ENCODE data around the gene BICDL2. TPM values are rescaled to one million over a fixed set of nuclear protein-coding genes. Genes with fewer than 3 reads are reported as not detected.

The BICDL2 gene
- total RNA-seq, 1 experiment from 2014 or later = not detected

DNA sequence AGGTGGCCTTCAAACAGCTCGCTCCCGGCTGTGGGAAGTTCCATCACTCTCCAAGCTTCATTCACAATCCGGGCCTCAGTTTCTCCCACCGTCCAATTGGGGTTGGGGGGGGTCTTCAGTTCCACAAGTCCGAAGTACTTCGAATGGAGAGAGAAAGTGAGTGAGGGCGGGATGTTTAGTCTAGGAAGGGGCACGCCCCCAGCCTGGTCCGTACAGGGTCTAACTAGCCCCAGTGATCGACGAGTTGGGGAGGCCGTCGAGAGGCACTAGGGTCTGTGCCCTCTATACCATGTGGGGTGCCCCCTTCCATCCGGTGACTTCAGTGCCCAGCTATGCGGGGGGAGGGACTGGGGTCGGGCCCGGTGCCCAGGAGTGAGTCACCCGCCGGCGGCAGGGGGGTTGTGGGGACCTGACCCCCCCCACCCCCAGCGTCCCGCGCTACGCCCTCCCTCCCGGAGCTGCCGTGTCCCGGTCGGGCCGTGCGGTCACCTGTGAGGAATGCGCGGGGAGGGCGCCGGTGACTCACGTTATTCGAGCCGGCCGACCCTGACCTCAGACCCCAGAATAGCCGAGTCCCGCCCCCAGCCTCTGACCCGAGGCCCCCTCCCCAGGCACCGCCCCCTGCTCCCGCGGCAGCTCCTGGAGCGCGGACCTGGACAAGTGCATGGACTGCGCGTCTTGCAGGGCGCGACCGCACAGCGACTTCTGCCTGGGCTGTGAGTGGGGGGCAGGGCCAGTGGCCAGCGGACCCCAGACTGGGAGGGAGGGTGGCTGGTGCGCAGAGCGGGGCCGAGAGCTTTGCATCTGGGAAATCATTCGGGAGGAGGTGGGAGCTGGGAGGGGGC is 15.9 kb downstream of the BICDL2 start:
- BruUV-seq (replicated peaks) = no TSS peak
- peak; percentile 54 for DNase-seq (ENCODE audit: low spot score)
- intact Hi-C loops (cut with micrococcal nuclease; ENCODE audit: unreplicated experiment) = no loop called here
- H3K4me3 ChIP-seq (ENCODE audit: low read depth, low read length, poor library complexity, severe bottlenecking) = peak overlapping the region; percentile 63
- H3K4me1 ChIP-seq (ENCODE audit: insufficient read depth, low read length, poor library complexity, severe bottlenecking) = peaks cover 29% of the 10 kb centered on the region
- no peaks in the 10 kb centered on the region for H3K27me3 ChIP-seq (replicated peaks; ENCODE audit: insufficient read depth, low read depth, low read length, poor library complexity)
- no peaks in the 10 kb centered on the region for H3K36me3 ChIP-seq (ENCODE audit: insufficient read depth, low read length, poor library complexity, severe bottlenecking)
- POLR2A ChIA-PET (ENCODE audit: low non-redundant PET) = no interaction called here
- CTCF ChIA-PET = interaction anchor here (0.5 to 2.9 kb wide), 7 partner anchors 8 to 185 kb away, joined by 3 to 9 read pairs (median 4); no protein-coding TSS in a partner anchor
- H3K9me3 ChIP-seq (ENCODE audit: low read depth, low read length, poor library complexity, severe bottlenecking) = no peaks in the 10 kb centered on the region
- TF ChIP-seq, protein P1, sequence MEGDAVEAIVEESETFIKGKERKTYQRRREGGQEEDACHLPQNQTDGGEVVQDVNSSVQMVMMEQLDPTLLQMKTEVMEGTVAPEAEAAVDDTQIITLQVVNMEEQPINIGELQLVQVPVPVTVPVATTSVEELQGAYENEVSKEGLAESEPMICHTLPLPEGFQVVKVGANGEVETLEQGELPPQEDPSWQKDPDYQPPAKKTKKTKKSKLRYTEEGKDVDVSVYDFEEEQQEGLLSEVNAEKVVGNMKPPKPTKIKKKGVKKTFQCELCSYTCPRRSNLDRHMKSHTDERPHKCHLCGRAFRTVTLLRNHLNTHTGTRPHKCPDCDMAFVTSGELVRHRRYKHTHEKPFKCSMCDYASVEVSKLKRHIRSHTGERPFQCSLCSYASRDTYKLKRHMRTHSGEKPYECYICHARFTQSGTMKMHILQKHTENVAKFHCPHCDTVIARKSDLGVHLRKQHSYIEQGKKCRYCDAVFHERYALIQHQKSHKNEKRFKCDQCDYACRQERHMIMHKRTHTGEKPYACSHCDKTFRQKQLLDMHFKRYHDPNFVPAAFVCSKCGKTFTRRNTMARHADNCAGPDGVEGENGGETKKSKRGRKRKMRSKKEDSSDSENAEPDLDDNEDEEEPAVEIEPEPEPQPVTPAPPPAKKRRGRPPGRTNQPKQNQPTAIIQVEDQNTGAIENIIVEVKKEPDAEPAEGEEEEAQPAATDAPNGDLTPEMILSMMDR (conservative IDR thresholded peaks at IDR 0.05; ENCODE audit: low read depth, low read length) = no peak
- TF ChIP-seq EZH2 (IDR thresholded peaks at IDR 0.05; ENCODE audit: borderline replicate concordance, low read depth, low read length, poor library complexity, severe bottlenecking) = no peak
- peak overlapping the region; percentile 97 for H3K27ac ChIP-seq (ENCODE audit: low read depth, low read length, poor library complexity, severe bottlenecking)

DNA sequence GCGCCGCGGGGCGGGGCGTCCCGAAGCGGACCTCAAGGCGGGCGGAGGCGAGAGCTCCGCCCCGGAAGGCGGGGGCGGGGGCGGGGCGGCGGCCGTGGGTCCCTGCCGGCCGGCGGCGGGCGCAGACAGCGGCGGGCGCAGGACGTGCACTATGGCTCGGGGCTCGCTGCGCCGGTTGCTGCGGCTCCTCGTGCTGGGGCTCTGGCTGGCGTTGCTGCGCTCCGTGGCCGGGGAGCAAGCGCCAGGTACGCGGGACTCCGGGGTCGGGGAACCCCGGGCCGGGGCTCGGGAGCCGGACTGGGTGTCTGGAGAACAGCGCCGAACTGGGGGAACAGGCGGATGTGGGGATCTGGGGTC is 16.5 kb downstream of the BICDL2 start, which contains the start of gene TNFRSF12A:
TNFRSF12A (plus strand) TSS at position 122 of the 357 bp plus-strand sequence; CDS start at position 152, 30 bp downstream.
- Histone ChIP-seq H3K4me1 (ENCODE audit: insufficient read depth, low read length, poor library complexity, severe bottlenecking) (peaks cover 29% of the 10 kb centered on the region), H3K27ac (ENCODE audit: low read depth, low read length, poor library complexity, severe bottlenecking) (peak within 1 kb of the TSS; percentile 97), H3K9me3 (ENCODE audit: low read depth, low read length, poor library complexity, severe bottlenecking) (no peaks in the 10 kb centered on the region), H3K36me3 (ENCODE audit: insufficient read depth, low read length, poor library complexity, severe bottlenecking) (no peaks in the 10 kb centered on the region), H3K4me3 (ENCODE audit: low read depth, low read length, poor library complexity, severe bottlenecking) (peak within 1 kb of the TSS; percentile 63), H3K27me3 (replicated peaks; ENCODE audit: insufficient read depth, low read depth, low read length, poor library complexity) (no peaks in the 10 kb centered on the region)
- TF ChIP-seq, protein P1 (conservative IDR thresholded peaks at IDR 0.05; ENCODE audit: low read depth, low read length) = no peak
- TF ChIP-seq EZH2 (IDR thresholded peaks at IDR 0.05; ENCODE audit: borderline replicate concordance, low read depth, low read length, poor library complexity, severe bottlenecking) = no peak
- intact Hi-C loops (cut with micrococcal nuclease; ENCODE audit: unreplicated experiment) = no loop called here
- ChIA-PET CTCF (interaction anchor here (0.9 to 1.1 kb wide), 4 partner anchors 9 to 109 kb away, joined by 3 to 6 read pairs (median 4); no protein-coding TSS in a partner anchor), POLR2A (ENCODE audit: low non-redundant PET) (interaction anchor here (0.6 kb wide), 1 partner anchor 8 kb away, joined by 8 read pairs; no protein-coding TSS in a partner anchor)
- BruUV-seq (replicated peaks) = no TSS peak
- peak; percentile 89 for DNase-seq (ENCODE audit: low spot score)

- ChIA-PET CTCF (interaction anchor here (0.9 to 1.1 kb wide), 4 partner anchors 9 to 110 kb away, joined by 3 to 6 read pairs (median 4); no protein-coding TSS in a partner anchor), POLR2A (ENCODE audit: low non-redundant PET) (interaction anchor here (0.6 kb wide), 1 partner anchor 7 kb away, joined by 8 read pairs; no protein-coding TSS in a partner anchor)
- TF ChIP-seq, protein P1 (conservative IDR thresholded peaks at IDR 0.05; ENCODE audit: low read depth, low read length) = no peak
- no peak for TF ChIP-seq EZH2 (IDR thresholded peaks at IDR 0.05; ENCODE audit: borderline replicate concordance, low read depth, low read length, poor library complexity, severe bottlenecking)
- no peaks in the 10 kb centered on the region for H3K27me3 ChIP-seq (replicated peaks; ENCODE audit: insufficient read depth, low read depth, low read length, poor library complexity)
- DNase-seq (ENCODE audit: low spot score) = no peak
- H3K9me3 ChIP-seq (ENCODE audit: low read depth, low read length, poor library complexity, severe bottlenecking) = no peaks in the 10 kb centered on the region
- H3K4me3 ChIP-seq (ENCODE audit: low read depth, low read length, poor library complexity, severe bottlenecking) = peak overlapping the region; percentile 63
- intact Hi-C loops (cut with micrococcal nuclease; ENCODE audit: unreplicated experiment) = no loop called here
- peaks cover 29% of the 10 kb centered on the region for H3K4me1 ChIP-seq (ENCODE audit: insufficient read depth, low read length, poor library complexity, severe bottlenecking)
- no peak overlapping the region for H3K27ac ChIP-seq (ENCODE audit: low read depth, low read length, poor library complexity, severe bottlenecking)
- no peaks in the 10 kb centered on the region for H3K36me3 ChIP-seq (ENCODE audit: insufficient read depth, low read length, poor library complexity, severe bottlenecking)
- BruUV-seq (replicated peaks) = no TSS peak
Measured at GRCh38 chr16:3019594-3020246, 17.0 kb downstream of the BICDL2 start.

All from A673 (cell line).